Measurements from ENCODE around the gene SIK3.

The SIK3 gene

GRCh38 chr11:116903090-116903489, 195.1 kb downstream of the SIK3 start:
- in situ Hi-C loops (cut with MboI; ENCODE audit: low pct_unique_long_range_greater_than_20kb, low sequenced_read_pairs, unreplicated experiment): no loop called here
- no peak for TF ChIP-seq CTCF (IDR thresholded peaks at IDR 0.05; ENCODE audit: extremely low read depth, insufficient read depth, missing control alignments)
- DNase-seq (ENCODE audit: low spot score): no peak

- in situ Hi-C loops (cut with MboI; ENCODE audit: low pct_unique_long_range_greater_than_20kb, low sequenced_read_pairs, unreplicated experiment): no loop called here
These were observed 196.1 kb downstream of the SIK3 start for GRCh38 chr11:116901964-116902688.

GRCh38 chr11:116901211-116901610, 197.0 kb downstream of the SIK3 start:
- DNase-seq (ENCODE audit: low spot score): no peak
- in situ Hi-C loops (cut with MboI; ENCODE audit: low pct_unique_long_range_greater_than_20kb, low sequenced_read_pairs, unreplicated experiment): no loop called here
- TF ChIP-seq CTCF (IDR thresholded peaks at IDR 0.05; ENCODE audit: extremely low read depth, insufficient read depth, missing control alignments): no peak

More at GRCh38 chr11:116901964-116902688, 196.1 kb downstream of the SIK3 start:
- no peak for DNase-seq (ENCODE audit: low spot score)
- no peak for TF ChIP-seq CTCF (IDR thresholded peaks at IDR 0.05; ENCODE audit: extremely low read depth, insufficient read depth, missing control alignments)

- no peak for DNase-seq (ENCODE audit: low spot score)
- TF ChIP-seq CTCF (IDR thresholded peaks at IDR 0.05; ENCODE audit: extremely low read depth, insufficient read depth, missing control alignments): no peak
- in situ Hi-C loops (cut with MboI; ENCODE audit: low pct_unique_long_range_greater_than_20kb, low sequenced_read_pairs, unreplicated experiment): no loop called here
These were observed 202.0 kb downstream of the SIK3 start for GRCh38 chr11:116896211-116896610.

- DNase-seq (ENCODE audit: low spot score): no peak
- peak; percentile 51 for TF ChIP-seq CTCF (IDR thresholded peaks at IDR 0.05; ENCODE audit: extremely low read depth, insufficient read depth, missing control alignments)
- in situ Hi-C loops (cut with MboI; ENCODE audit: low pct_unique_long_range_greater_than_20kb, low sequenced_read_pairs, unreplicated experiment): no loop called here
These were observed 203.0 kb downstream of the SIK3 start for GRCh38 chr11:116895048-116895757.

GRCh38 chr11:116893906-116894305, 204.3 kb downstream of the SIK3 start:
- in situ Hi-C loops (cut with MboI; ENCODE audit: low pct_unique_long_range_greater_than_20kb, low sequenced_read_pairs, unreplicated experiment): no loop called here
- no peak for DNase-seq (ENCODE audit: low spot score)
- no peak for TF ChIP-seq CTCF (IDR thresholded peaks at IDR 0.05; ENCODE audit: extremely low read depth, insufficient read depth, missing control alignments)

Measured in GM13977 (cell line).